Fibroblast of mammary gland (primary cell): ENCODE results near the gene ANKRD26.
A peak's percentile ranks its signal among the peaks of the same experiment; 100 is the strongest.

Experiments used
- DNase-seq: peaks from one replicate; pipeline ENCODE4 v3.0.0-alpha.2; 2010; ENCODE audit warnings: low read depth
- H3K4me3 ChIP-seq: 2 replicates; pipeline ENCODE4 v1.5.1; 2011; ENCODE audit warnings: low read depth, mild to moderate bottlenecking, low read length, moderate library complexity; ENCODE audit not compliant: control insufficient read depth
- CTCF ChIP-seq: conservative IDR thresholded peaks from 2 replicates; pipeline ENCODE4 v1.5.1; 2011; ENCODE audit warnings: low read depth, low read length, inconsistent platforms; ENCODE audit not compliant: control insufficient read depth, insufficient read depth

ANKRD26 gene

DNA sequence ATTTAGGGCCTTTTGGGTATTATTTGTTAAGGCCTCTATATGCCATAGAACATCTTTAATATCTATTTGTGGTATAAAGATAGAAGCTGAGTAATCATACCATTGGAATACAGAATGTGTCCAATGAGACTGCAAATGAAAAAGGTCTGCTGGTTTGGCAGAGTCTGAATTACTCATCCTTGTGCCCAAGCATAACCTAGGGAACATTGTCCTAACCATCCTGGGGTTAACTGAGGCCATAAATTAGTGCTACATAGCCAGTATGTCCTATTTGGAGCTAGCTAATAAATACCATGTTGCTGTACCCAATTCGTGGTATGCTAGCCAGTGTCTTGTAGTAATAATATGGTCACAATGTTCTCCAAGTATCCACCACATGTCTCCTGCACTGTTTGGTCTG, 117.1 kb downstream of the ANKRD26 start:
- TF ChIP-seq CTCF, result no peak
- DNase-seq, result peak; percentile 38
- H3K4me3 ChIP-seq, result no peak overlapping the region

DNA sequence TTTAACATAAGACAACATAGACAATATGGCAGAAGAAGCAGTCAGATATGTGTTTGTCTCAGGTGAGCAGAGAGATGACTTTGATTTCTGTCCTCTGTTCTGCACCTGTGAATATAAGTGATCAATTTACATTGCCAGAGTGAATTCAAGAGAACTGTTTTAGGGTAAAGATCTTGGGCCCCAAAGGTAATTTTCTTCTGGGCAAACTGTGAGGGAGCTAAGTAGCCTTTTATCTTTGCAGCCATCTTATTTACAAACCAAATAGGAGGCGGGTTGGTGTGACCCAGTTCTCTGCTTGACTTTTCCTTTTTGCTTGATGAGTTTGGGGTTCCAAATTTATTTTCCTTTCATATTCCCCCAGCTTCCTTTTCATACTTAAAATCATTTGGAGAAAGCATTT, 118.2 kb downstream of the ANKRD26 start:
- no peak overlapping the region for H3K4me3 ChIP-seq
- TF ChIP-seq CTCF, result no peak
- DNase-seq, result no peak

GRCh38 chr10:26981232-26981824, 119.0 kb downstream of the ANKRD26 start:
- no peak for DNase-seq
- H3K4me3 ChIP-seq, result no peak overlapping the region
- TF ChIP-seq CTCF, result no peak

DNA sequence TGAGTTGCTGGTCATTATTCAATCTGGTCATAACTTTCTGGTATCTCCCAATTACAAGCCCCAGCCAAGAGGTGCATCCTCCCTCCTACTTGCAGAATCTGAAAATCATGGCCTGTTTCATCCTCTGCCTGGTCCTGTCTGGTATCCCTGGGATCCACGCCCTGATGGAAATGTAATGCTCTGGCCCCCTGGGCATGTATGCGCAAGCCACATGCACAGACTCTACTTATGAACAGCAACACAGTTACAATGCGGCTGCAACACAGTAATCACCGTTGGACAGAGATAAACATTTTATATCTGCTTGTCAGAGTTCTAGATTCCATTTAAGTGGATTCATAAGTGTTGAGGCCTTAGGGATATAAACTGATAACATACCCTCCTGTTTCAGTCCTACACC, 121.8 kb downstream of the ANKRD26 start:
- no peak overlapping the region for H3K4me3 ChIP-seq
- TF ChIP-seq CTCF, result no peak
- DNase-seq, result no peak

DNA sequence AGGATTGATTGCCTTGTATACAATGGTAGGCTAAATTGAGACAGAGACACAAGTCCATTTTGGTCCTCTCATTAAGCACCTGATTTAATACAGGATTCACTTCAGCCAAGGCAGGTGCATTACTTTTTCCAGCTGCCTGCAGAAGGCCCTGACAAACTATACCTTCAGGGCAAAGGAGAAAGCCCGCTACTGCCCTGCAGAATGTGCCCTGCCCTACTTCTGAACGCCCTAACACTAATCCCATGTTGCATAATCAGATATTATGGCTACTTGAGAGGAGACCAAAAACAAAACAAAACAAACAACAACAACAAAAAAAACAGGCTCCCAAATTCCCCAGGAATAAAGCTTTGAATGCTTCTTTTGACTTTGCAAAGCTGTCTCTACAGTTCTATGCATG, 122.7 kb downstream of the ANKRD26 start:
- H3K4me3 ChIP-seq, result no peak overlapping the region
- TF ChIP-seq CTCF, result no peak
- DNase-seq, result no peak

DNA sequence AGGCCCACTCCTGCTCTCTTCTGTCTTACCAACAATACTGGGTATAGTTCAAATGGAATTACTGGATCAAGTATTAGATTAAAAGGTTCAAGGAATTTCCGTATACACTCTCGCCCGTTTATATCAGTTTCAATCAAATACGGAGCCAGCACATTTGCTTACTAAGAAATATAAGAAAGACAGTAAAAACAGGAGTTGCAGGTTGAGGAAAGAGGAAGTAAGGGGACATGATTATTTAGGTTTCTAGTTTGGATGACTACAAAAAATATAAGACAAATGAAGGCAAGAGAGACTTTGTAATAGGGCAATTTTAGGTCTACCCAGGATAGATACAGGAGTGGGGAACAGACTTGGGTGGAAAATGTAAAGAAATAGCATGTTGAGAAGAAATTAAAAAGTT, 129.6 kb downstream of the ANKRD26 start:
- no peak overlapping the region for H3K4me3 ChIP-seq
- DNase-seq, result no peak
- no peak for TF ChIP-seq CTCF

GRCh38 chr10:26969145-26969926, 131.0 kb downstream of the ANKRD26 start:
- no peak for TF ChIP-seq CTCF
- peak; percentile 62 for DNase-seq
- no peak overlapping the region for H3K4me3 ChIP-seq
